ENCODE results near the gene ATP11B.

ATP11B gene

GRCh38 chr3:182911782-182912111, 118.4 kb downstream of the ATP11B start:
- DNase-seq, result no peak

GRCh38 chr3:182912474-182912873, 119.2 kb downstream of the ATP11B start:
- no peak for DNase-seq

GRCh38 chr3:182913889-182914288, 120.6 kb downstream of the ATP11B start:
- no peak for DNase-seq

- DNase-seq, result no peak
These were observed 121.0 kb downstream of the ATP11B start for GRCh38 chr3:182914341-182914740.

GRCh38 chr3:182917134-182917533, 123.8 kb downstream of the ATP11B start:
- no peak for DNase-seq

- no peak for DNase-seq
These were observed 126.6 kb downstream of the ATP11B start for GRCh38 chr3:182919866-182920357.

GRCh38 chr3:182920515-182921084, 127.3 kb downstream of the ATP11B start:
- DNase-seq, result peak; percentile 12

GRCh38 chr3:182921665-182922355, 128.5 kb downstream of the ATP11B start:
- DNase-seq, result peak; percentile 18

GRCh38 chr3:182925330-182925943, 132.1 kb downstream of the ATP11B start:
- DNase-seq, result peak; percentile 68

GRCh38 chr3:182925944-182926337, 132.6 kb downstream of the ATP11B start:
- DNase-seq, result no peak

GRCh38 chr3:182935803-182936202, 142.5 kb downstream of the ATP11B start:
- no peak for DNase-seq

- no peak for DNase-seq
These were observed 143.1 kb downstream of the ATP11B start for GRCh38 chr3:182936239-182936917.

GRCh38 chr3:182936918-182937285, 143.6 kb downstream of the ATP11B start:
- DNase-seq, result no peak

GRCh38 chr3:182937293-182938051, 144.2 kb downstream of the ATP11B start:
- no peak for DNase-seq

- no peak for DNase-seq
These were observed 147.0 kb downstream of the ATP11B start for GRCh38 chr3:182940266-182940808.

GRCh38 chr3:182941719-182942118, 148.4 kb downstream of the ATP11B start:
- DNase-seq, result no peak

GRCh38 chr3:182947888-182948287, 154.6 kb downstream of the ATP11B start:
- DNase-seq, result no peak

GRCh38 chr3:182948305-182948704, 155.0 kb downstream of the ATP11B start:
- no peak for DNase-seq

- DNase-seq, result no peak
These were observed 156.4 kb downstream of the ATP11B start for GRCh38 chr3:182949688-182950087.

- no peak for DNase-seq
These were observed 161.4 kb downstream of the ATP11B start for GRCh38 chr3:182954553-182955235.

GRCh38 chr3:182957226-182957625, 163.9 kb downstream of the ATP11B start:
- no peak for DNase-seq

GRCh38 chr3:182957676-182958266, 164.5 kb downstream of the ATP11B start:
- no peak for DNase-seq
